K562 (cell line): ENCODE results near the gene CDKN1C. TPM values are rescaled to one million over a fixed set of nuclear protein-coding genes. Genes with fewer than 3 reads are reported as not detected.
A peak's percentile ranks its signal among the peaks of the same experiment; 100 is the strongest.

Experiments
- CBFB ChIP-seq: sonication (generic); formaldehyde crosslinking; IDR thresholded peaks from 2 replicates; pipeline ENCODE4 v1.4.0; 2020; ENCODE audit warnings: mild to moderate bottlenecking, missing genetic modification reagents
- CGGBP1 ChIP-seq: fragments of 250-450 bp; sonication (Bioruptor Pico); IDR thresholded peaks from 2 replicates; pipeline ENCODE4 v1.9.0; 2021; ENCODE audit warnings: mild to moderate bottlenecking
- DMBX1 ChIP-seq: fragments of 250-450 bp; sonication (Bioruptor Pico); IDR thresholded peaks from 2 replicates; pipeline ENCODE4 v1.8.0; 2022; ENCODE audit warnings: inconsistent platforms, mild to moderate bottlenecking, moderate library complexity, borderline replicate concordance
- EHMT2 ChIP-seq: fragments of 450-650 bp; IDR thresholded peaks from 2 replicates; pipeline ENCODE4 v1.6.1; 2018; ENCODE audit warnings: antibody characterized with exemption
- FOXA1 ChIP-seq: fragments of 450-650 bp; IDR thresholded peaks from 2 replicates; pipeline ENCODE4 v1.6.1; 2016; ENCODE audit warnings: mild to moderate bottlenecking, borderline replicate concordance
- GABPA ChIP-seq: fragments of 200-800 bp; sonication (Bioruptor generic); conservative IDR thresholded peaks from 2 replicates; pipeline ENCODE4 v1.6.1; 2016; ENCODE audit warnings: low read depth, missing genetic modification characterization, missing compliant biosample characterization
- HLTF ChIP-seq: fragments of 450-650 bp; IDR thresholded peaks from 2 replicates; pipeline ENCODE4 v1.6.1; 2016
- KLF16 ChIP-seq: IDR thresholded peaks from 2 replicates; pipeline ENCODE4 v1.6.1; 2016; ENCODE audit warnings: antibody characterized with exemption
- LCOR ChIP-seq: sonication (generic); formaldehyde crosslinking; IDR thresholded peaks from 2 replicates; pipeline ENCODE4 v1.8.0; 2022; ENCODE audit warnings: mild to moderate bottlenecking, missing genetic modification reagents
- MAFG ChIP-seq: fragments of 450-650 bp; conservative IDR thresholded peaks from 2 replicates; pipeline ENCODE4 v1.6.1; 2016; ENCODE audit warnings: missing genetic modification characterization, missing compliant biosample characterization
- MTF1 ChIP-seq: fragments of 250-450 bp; sonication (Bioruptor Pico); IDR thresholded peaks from 2 replicates; pipeline ENCODE4 v1.9.0; 2021; ENCODE audit warnings: moderate library complexity, mild to moderate bottlenecking, inconsistent platforms, borderline replicate concordance
- MYC ChIP-seq, 2 experiments: fragments of 250-450 bp in 1 of 2; sonication (Bioruptor Pico) in 1 of 2; IDR thresholded peaks; 2 replicates each; pipeline versions ENCODE4 v1.5.1 to v1.6.1; 2012 to 2021; ENCODE audit warnings: low read depth in 2 of 2, borderline replicate concordance in 1 of 2, improper control_type of control experiment in 1 of 2, low read length in 1 of 2, mild to moderate bottlenecking in 1 of 2, moderate library complexity in 1 of 2
- NFIC ChIP-seq: fragments of 450-650 bp; IDR thresholded peaks from 2 replicates; pipeline ENCODE4 v1.6.1; 2017; ENCODE audit warnings: mild to moderate bottlenecking, inconsistent platforms
- NR0B1 ChIP-seq: fragments of 450-650 bp; IDR thresholded peaks from one replicate; pipeline ENCODE4 v1.6.1; 2018; ENCODE audit warnings: mild to moderate bottlenecking, moderate library complexity; ENCODE audit not compliant: partially characterized antibody
- NR1H2 ChIP-seq: sonication (generic); formaldehyde crosslinking; IDR thresholded peaks from 2 replicates; pipeline ENCODE4 v1.4.0; 2020; ENCODE audit warnings: mild to moderate bottlenecking, missing genetic modification reagents
- PHF21A ChIP-seq: fragments of 450-650 bp; IDR thresholded peaks from 2 replicates; pipeline ENCODE4 v1.6.1; 2017; ENCODE audit warnings: low read depth, borderline replicate concordance
- POLR2G ChIP-seq: fragments of 200-400 bp; formaldehyde crosslinking; IDR thresholded peaks from 2 replicates; pipeline ENCODE4 v1.6.1; 2017; ENCODE audit warnings: low read depth, mild to moderate bottlenecking, antibody characterized with exemption, low read length, moderate library complexity
- PYGO2 ChIP-seq: fragments of 450-650 bp; IDR thresholded peaks from 2 replicates; pipeline ENCODE4 v1.6.1; 2016; ENCODE audit warnings: mild to moderate bottlenecking, missing genetic modification characterization, moderate library complexity, missing compliant biosample characterization
- SIRT6 ChIP-seq: IDR thresholded peaks from one replicate; pipeline ENCODE4 v1.6.1; 2012; ENCODE audit warnings: low read depth, mild to moderate bottlenecking, control low read depth, inconsistent platforms, low read length, moderate library complexity
- SP1 ChIP-seq: sonication (generic); formaldehyde crosslinking; IDR thresholded peaks from 2 replicates; pipeline ENCODE4 v1.8.1; 2022; ENCODE audit warnings: mild to moderate bottlenecking, missing genetic modification reagents
- SRF ChIP-seq, 2 experiments: fragments of 250-450, 450-650 bp in 1 of 2; sonication (Bioruptor Pico) in 1 of 2; sonication (generic) in 1 of 2; formaldehyde crosslinking; IDR thresholded peaks; 2 replicates each; pipeline versions ENCODE4 v1.5.0 to v1.5.1; 2020 to 2022; ENCODE audit warnings: mild to moderate bottlenecking in 1 of 2, missing genetic modification reagents in 1 of 2
- WHSC1 ChIP-seq: IDR thresholded peaks from one replicate; pipeline ENCODE4 v1.6.1; 2012; ENCODE audit warnings: low read length, control low read depth, inconsistent platforms
- ZC3H8 ChIP-seq: fragments of 450-650 bp; IDR thresholded peaks from 2 replicates; pipeline ENCODE4 v1.6.1; 2017
- ZNF140 ChIP-seq: fragments of 250-450 bp; sonication (Bioruptor Pico); IDR thresholded peaks from 2 replicates; pipeline ENCODE4 v1.8.0; 2021; ENCODE audit warnings: moderate library complexity, mild to moderate bottlenecking, inconsistent platforms
- ZNF277 ChIP-seq: fragments of 250-450 bp; sonication (Bioruptor Pico); IDR thresholded peaks from 2 replicates; pipeline ENCODE4 v1.8.0; 2022; ENCODE audit warnings: inconsistent platforms, mild to moderate bottlenecking, moderate library complexity, borderline replicate concordance
- ZNF316 ChIP-seq: fragments of 450-650 bp; IDR thresholded peaks from 2 replicates; pipeline ENCODE4 v1.6.1; 2016
- ZNF699 ChIP-seq: fragments of 250-450 bp; sonication (Bioruptor Pico); IDR thresholded peaks from 2 replicates; pipeline ENCODE4 v1.8.0; 2021; ENCODE audit warnings: mild to moderate bottlenecking, moderate library complexity; ENCODE audit not compliant: insufficient replicate concordance
- polyA plus RNA-seq, 8 experiments: library from polyadenylated mRNA; depleted of rRNA in 4 of 8; stranded (reverse) in 5 of 8; unstranded in 3 of 8; fragments of >200 nt; fragmentation: Nextera tagmentation in 2 of 8; fragmentation: Illumina TruSeq in 1 of 8; extraction: Ambion mirVana in 2 of 8; extraction: Trizol in 1 of 8; gene quantifications; 2 replicates each; pipeline versions ENCODE4 v1.2.1 to v1.2.3, GENCODE V29; 2011 to 2014; ENCODE audit warnings: inconsistent platforms in 1 of 8, missing spikeins in 1 of 8
- total RNA-seq, 7 experiments: library from RNA; depleted of rRNA in 6 of 7; stranded (reverse); fragments of >200 nt in 6 of 7; fragmentation: Illumina TruSeq in 2 of 7; extraction: Trizol in 2 of 7; gene quantifications; 2 replicates each; pipeline versions ENCODE4 v1.2.1 to v1.2.3, GENCODE V29; 2011 to 2021; ENCODE audit warnings: low replicate concordance in 1 of 7

Gene CDKN1C
- total and polyA plus RNA-seq, 9 of the 15 experiments (the other 6 are each of a cell fraction or from before 2014, with no cell fraction given) = 2.8 to 21.1 (median 9.3) TPM

- peak; percentile 37; the same call in 1 of the 2 replicates for TF ChIP-seq NR1H2 (CRISPR knock-in tag)
- TF ChIP-seq SP1 = peak; percentile 71
- peak; percentile 75 for TF ChIP-seq GABPA
- peak; percentile 29; the same call in 1 of the 2 replicates for TF ChIP-seq NFIC
- peak; percentile 39; the same call in 1 of the 2 replicates for TF ChIP-seq MYC (IDR thresholded peaks at IDR 0.05; ENCODE audit: low read depth, low read length)
- TF ChIP-seq MYC (CRISPR knock-in tag; IDR thresholded peaks at IDR 0.05; ENCODE audit: borderline replicate concordance, low read depth) = no peak
- TF ChIP-seq ZNF316 = peak; percentile 65
- no peak for TF ChIP-seq WHSC1
- peak; percentile 93 for TF ChIP-seq LCOR (CRISPR knock-in tag)
- peak in 1 of 2 experiments; percentile 65; a peak in 1 of 4 replicates for TF ChIP-seq SRF (CRISPR knock-in tag; IDR thresholded peaks at IDR 0.05)
- TF ChIP-seq KLF16 = peak; percentile 72; the same call in 1 of the 2 replicates
- TF ChIP-seq EHMT2 = no peak
- TF ChIP-seq SIRT6 = no peak
- TF ChIP-seq CBFB (CRISPR knock-in tag) = no peak
- TF ChIP-seq ZNF699 (CRISPR knock-in tag) = no peak
- no peak for TF ChIP-seq PYGO2 (tag)
- TF ChIP-seq PHF21A = no peak
- TF ChIP-seq ZNF277 = no peak
- no peak for TF ChIP-seq MAFG
- TF ChIP-seq MTF1 (CRISPR knock-in tag) = no peak
- TF ChIP-seq FOXA1 = no peak
- TF ChIP-seq HLTF = 0 out of 2 replicates have a peak, but pooled peaks have one; percentile 45
- no peak for TF ChIP-seq ZC3H8
- no peak for TF ChIP-seq CGGBP1 (CRISPR knock-in tag)
- TF ChIP-seq POLR2G = peak; percentile 75
- TF ChIP-seq ZNF140 (CRISPR knock-in tag) = no peak
- no peak for TF ChIP-seq NR0B1
- 0 out of 2 replicates have a peak, but pooled peaks have one; percentile 30 for TF ChIP-seq DMBX1 (CRISPR knock-in tag)
These were observed 16.5 kb upstream of the CDKN1C start (continued) for GRCh38 chr11:2901854-2902783.
